Stimulated activated CD4-positive, alpha-beta T cell treated with anti-CD3 and anti-CD28 coated beads, Interleukin-4, amount 100 ng/mL, for 48 hours (primary cell): ENCODE data around the gene PALLD.

Experiments
- DNase-seq, 2 donors: peaks; one replicate each; pipeline ENCODE4 v3.0.0-alpha.2; 2020; ENCODE audit warnings: low read depth in 2 of 2

The PALLD gene

DNA sequence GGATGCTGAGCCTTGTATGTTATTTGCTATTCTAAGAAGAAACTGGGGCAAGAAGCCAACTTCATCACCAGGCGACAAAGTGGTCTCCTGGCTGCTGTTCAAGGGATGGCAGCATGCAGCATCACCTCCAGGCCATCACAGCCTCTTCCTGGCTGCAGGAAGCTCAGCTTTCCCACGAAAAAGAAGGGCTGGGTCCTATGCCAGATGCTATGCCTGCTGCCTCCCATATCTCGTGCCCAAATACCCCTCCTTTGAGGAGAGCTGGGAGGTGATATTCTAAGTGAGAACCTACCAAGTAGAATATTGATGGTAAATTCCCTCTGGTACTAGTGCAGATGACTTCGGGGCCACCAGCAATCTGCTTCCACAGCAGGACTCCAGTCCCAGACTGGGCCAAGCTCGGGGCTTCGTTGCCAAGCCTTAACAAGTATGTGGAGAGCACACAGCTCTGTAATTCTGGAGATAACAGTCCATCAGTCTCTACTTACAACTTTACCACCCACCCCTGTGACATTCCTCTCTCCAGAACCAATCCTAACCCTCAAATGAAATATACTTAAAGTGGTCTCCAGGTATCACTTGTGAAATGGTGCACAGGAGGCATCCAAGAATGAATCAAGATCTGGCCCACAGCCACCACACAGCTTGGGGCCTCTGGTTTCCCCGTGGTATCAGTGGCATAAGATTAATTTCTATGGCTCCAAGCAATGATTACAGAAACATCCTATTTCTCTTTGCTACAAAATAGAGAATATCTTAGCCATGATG, 149.3 kb downstream of the PALLD start:
- no peak for DNase-seq

DNA sequence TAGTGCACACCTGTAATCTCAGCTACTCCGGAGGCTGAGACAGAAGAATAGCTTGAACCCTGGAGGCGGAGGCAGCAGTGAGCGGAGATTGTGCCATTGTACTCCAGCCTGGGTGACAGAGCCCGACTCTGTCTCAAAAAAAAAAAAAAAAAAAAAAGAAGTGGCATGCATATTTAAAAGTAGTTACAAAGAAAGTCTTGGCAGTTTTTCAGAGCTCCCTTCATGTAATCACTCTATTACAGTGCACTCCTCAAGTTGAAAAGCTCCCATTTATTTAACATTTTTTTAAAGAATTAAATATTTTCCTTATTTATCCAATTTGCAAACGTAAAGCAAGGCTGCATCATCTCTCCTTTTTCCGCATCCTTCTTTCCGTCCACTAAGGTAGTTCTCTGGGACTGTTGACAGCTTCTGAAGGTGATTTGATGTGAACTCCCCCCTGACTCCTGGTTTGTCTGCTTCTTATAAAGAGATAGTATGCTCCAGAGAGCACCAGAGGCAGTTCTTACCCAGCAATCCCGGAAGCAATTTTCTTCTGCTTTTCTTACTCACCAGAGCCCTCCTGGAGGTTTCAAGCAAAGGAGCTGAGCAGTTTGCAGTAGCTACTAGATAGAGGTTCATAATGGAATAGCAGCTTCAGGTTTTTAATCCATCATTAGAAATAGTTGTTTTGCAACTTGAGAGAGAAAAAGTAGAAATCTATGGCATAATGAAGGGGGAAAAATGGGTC, 151.0 kb downstream of the PALLD start:
- no peak for DNase-seq

DNA sequence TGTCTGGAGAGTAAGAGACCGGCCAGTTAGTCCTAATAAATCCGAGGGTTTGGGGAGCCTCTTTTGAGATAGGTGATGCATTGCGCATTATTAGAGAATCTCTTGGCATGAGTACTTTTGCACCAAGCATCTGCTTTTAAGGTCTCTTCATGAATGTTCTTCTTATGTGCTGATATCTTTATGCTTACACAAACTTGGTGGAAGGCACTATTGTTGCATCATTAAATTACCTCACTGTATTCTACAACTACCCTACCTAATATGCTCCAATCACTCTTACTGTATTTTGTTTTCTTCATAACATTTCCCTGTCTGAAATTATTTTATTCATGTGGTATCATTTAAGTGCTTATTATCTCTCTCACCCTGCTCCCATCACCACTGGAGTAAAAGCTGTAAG, 151.6 kb downstream of the PALLD start:
- no peak for DNase-seq

DNA sequence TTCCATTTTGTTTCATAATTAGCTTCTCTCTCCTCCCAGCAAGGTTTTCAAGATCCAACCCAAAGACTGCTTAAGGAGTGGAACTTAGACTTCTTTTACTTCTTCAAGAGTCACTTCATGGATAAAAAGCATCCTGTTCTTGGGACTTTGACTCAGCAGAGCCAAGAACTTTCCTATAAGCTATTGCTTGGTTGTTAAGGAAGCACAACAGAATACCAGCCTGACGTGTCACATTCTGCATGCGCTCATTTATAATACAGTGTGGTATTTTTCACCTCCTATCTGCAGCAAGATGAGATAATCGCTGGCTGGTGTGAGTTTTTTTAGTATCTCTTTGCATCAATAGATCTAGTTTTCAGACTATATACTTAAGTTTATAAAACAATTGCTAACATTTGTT, 152.1 kb downstream of the PALLD start:
- no peak for DNase-seq

DNA sequence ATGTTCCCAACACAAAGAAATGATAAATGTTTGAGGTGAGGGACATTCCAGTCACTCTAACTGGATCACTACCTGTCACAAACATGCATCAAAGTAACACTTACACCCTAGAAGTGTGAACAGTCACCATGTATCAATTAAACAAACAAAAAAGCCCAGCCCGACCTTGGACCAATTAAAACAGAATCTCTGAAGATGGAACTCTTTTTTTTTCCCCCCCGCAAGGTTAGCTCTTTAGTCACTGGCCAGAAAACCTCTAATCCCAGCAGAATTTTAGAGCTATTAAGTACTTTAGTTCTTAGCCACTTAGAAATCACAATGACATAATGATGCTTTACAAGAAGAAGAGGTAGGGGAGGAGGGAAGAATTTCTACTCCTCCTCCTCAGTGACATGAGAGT, 154.5 kb downstream of the PALLD start:
- no peak for DNase-seq

DNA sequence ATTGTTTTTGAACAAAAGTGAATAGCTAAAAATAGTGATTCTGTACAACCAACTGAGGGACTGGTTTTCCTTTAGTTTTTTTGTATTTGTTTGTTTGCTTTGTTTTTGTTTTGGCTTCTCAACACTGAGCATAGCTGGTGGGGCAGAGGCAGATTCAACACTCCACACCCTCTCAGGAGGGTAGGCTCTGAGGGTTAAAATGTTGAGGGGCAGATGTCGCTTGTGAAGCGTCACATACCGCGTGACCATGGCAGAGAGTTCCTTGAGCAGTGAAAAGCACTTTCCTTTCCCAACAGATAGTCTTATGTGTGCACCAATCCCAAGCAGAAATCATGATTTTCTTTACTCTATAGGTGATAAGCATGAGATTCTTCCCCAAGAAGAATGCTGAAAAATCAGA, 155.0 kb downstream of the PALLD start:
- no peak for DNase-seq

DNA sequence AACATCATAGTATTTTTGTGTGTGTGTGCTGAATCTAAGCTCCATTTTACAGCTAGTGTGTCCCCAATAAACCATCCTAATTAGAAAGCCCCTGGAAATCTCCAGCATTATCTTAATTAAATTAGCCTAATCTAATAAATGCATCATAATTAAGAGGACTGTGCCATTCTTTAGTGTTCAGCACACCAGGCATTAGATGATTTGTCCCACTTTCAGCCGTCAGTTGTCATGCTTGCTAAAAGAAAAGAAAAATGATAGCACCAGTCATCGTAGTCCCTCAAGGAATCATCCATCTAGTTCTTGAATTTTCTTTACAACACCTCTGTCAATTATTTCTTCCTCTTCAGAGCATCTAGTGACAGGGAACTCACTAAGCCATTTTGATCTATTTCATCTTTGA, 155.9 kb downstream of the PALLD start:
- no peak for DNase-seq

DNA sequence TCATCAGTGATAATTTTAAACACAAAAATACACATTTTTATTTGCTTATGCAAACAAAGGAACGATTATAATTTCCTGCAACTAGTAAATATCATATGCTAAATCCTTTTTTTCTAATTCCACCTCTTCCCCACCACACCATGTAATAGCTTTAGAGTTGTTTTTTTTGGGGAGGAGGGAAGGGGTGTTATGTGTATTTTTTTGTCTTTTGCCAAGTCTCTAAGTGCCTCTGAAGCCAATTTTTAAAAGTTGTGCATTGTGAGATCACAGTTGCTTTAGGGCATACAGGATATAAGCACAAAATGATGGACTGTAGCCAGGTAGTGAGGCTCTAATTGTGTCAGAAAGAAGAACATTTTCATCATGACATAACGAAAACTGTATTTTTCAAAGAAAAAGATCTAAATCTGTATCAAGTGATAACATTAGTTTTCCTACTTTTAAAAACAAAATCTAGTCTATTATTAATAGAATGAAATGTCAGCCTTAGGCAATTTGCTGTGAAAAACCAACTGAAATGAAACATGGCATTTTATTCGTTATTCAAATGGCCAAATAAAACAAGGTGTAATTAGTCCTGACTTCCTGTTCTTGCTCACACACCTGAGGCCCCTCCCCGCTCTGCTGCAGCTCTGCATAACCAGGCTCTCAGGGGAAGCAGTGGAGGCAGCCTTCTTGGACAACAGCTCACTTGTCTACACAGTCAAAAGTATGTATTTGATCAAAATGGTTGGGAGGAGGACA, 157.4 kb downstream of the PALLD start:
- DNase-seq, result no peak

DNA sequence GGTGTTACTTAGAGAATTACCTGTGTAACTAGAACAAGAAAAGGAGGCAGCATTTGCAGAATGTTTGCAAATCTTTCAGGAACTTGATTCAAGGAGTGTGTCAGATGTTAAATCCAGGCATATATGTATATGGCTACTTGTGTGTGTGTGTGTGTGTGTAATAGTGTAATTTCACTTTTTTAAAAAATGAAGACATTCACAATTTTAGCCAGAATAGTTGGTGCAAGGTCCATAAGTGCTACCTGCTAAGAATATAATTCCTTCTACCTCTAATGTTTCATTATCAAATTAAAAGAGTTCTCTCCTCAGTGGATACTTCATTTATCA, 158.0 kb downstream of the PALLD start:
- no peak for DNase-seq

DNA sequence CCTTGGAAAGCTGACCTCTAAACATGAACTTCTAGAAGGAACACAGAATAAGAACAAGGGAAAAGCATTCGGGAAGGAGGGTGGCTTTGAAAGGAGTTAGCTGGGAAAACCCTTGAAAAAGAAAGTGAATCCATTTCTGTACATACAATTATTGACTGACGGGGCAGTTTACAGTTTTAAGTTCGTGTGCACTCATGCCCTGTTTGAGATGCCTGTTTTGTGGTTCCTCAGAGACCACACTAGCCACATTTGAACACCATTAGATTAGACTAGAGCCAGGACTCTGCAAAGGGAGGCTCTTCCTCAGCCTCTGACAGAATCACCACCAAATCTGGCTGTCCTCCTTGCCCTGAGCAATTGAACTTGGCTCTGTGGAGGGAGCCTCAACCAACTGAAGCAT, 158.3 kb downstream of the PALLD start:
- no peak for DNase-seq

DNA sequence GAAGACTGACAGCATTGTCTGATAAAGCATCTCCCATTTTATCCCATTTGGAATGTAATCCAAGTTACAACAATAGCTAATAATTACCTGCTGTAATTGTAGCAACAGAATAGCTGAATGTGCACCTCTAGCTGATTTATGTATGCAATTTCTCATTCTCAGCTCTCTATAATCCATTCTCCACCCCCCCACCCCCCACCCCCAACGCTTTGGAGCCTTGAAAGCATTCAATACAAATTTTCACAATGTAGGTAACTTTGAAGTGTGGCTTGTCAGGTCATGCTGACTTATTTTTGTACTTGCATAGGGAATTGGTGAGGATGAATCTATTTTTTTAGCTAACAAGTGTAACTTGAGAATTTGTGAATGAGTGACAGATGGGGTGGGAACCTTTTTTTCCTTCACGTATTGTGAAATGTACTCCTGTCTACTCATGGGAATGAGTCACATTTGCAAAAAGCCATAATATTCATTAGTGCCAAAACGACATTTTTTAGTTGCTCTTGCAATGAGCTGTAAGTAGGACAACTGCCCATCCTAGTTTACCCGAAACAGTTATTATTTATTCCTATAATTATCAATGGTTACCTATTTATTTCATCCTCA, 159.3 kb downstream of the PALLD start:
- DNase-seq, result no peak

DNA sequence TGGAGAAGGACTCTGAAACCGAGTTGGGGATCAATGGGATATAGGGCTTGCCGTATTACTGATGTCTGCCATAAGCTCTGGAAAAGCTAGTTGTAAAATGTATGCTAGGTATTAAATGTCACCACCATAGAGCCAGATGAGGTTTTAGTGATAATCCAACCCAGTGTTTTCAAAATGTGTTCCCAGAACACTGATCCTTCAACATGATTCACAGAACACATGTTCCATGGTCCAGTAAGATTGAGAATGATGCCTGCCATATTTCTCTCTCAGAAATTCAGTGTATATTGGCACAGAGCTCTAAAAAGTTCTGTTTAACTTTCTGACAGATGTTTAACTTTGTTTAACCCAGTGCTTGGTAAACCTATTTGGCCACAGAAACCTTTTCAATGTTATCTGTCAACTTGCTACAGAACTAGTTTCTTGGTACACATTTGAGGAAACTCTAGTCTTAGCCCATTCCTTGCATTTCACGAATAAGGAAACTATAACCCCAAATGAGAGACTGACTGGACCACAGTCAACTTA, 160.2 kb downstream of the PALLD start:
- no peak for DNase-seq

DNA sequence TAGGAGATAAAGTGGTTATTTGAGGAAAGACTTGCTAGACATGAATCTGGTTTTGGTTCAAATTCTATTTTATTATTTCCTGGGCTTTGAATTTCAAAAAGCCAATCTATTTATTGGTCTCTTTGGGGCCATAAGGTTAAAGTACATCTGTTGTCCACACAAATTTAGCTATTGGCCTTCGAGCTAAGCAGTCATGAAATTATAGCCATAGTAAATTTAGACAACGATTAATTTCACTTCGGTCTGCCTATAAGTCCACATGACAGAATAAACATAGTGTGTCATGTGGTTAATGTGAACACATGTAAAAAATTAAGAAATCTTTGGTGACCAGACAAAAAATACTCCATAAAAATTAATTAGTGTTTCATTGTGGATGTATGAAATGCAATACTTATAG, 161.9 kb downstream of the PALLD start:
- DNase-seq, result no peak

DNA sequence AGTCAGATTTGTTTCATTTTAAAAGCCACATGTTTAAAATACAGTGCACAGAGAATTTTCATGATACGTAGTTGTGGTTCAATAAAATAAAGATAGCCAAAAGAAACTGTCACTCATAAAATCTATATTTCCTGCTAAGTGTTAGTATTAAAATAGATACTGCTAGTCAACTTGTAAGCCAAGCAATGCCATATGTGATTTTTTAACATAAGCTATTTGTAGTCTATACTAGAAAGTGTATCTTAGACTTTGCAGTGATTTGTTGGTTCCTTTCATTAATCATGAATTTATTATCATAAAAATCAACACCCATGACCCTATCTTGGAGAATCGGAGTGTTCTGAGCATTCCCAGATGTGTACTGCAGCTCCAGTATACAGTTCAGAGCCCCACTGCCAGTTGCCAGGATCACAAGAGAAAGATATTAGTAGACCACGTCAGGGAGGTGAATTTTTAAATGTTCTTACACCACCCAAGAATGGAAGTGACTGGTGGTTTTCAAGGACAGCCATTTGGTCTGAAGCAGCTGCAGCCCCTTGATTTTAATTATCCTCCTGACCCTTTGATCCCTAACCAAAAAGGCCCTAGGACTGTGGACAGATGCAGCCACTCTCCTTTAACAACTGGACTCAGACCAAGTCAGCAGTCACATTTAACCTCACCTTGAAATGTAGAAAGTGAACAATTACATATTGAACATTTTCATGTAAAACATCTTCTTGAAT, 163.1 kb downstream of the PALLD start:
- DNase-seq, result no peak

DNA sequence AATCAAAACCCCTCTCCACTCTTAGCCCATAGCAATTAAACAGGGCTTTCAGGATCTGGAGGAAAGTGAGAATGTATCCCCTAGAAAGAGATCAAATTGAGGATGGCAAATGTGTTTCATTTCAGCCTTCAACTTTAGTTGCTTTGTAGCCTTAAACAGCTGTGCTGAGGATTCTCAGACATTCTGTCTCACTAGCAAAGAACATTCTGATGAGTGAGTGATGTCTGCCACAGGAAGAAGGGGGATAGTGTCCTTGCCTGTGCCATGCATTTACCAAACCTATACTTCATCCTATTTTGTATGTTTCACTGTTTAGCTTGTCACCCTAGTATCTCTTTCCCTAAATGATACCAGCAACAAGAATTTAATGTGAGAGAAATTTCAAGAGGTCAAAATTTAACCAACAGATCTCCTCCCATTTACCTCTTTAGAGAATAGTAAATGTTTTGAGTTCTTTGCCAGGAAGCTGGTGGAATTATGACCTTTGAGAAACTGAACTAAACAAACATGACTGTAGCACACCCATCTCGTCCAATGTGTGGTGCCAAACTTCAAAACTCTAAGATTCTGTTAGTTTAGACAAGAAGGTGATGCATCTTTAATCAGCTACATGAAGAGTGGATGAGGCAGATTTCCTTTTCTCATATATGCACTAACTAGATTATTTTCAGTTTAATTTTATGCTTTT, 165.6 kb downstream of the PALLD start:
- no peak for DNase-seq

DNA sequence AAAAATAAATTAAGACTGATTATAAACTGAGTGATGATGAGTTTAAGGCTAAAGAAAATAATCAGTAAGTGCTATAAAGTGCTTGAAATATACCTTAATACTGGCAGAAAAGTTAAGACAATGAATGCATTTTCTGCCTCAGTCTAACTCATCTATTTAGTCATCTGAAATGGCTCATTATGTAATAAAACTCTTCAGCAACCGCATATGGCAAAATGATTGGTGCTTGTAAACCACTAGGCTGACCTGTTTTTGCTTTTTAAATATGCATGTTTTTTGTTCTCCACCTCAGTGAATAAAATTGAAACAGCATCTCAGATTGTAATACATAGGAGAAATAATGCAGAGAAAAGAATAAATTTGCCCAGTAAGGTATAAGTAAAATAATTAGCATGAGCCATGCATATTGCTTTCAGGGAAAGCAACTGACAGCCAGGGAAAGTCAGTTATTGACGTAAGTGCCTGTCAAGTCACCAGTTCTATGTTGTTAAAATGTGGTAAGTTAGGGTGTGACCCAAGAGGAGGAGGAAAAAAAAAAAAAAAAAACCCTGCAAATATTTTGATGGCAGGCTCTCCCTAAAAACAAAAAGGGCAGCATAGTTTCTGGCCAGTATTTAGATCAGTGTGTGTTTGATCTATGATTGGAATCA, 167.5 kb downstream of the PALLD start:
- DNase-seq, result no peak

DNA sequence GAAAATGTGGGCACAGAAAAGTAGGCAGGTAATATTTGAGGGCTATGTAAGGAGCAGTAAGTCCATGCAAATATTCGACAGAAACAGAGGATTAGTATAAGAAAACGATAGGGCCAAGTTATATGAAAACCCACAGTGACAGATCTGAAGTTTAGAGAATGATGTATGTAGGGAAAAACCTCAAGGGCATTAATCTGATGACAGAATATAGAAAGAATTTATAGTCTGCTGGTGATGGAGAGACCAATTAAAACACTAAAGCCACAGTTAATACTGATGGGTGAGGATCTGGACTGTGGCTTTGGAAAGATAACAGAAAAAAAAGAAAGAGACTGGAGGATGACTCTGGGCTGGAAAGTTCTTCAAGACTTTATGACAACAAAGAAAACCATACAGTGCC, 169.7 kb downstream of the PALLD start:
- no peak for DNase-seq

DNA sequence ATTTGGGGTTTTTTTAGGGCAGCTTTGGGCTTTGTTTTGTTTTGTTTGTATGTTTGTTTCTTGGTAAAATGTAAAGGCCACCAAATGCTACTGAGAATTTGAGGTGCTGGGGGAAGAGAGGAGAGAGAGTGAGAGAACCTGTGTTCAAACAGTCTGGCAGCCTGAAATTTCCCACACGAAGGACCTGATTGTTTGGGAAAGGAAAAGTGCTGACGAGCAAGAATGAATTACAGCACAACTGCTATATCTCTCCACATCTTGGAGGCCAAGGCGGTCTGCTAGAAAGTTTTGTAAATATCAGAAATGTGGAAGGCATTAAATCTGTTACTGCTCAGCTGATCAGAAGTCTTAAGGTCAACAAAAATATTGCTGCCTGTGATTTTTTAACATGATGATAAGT, 170.5 kb downstream of the PALLD start:
- no peak for DNase-seq

DNA sequence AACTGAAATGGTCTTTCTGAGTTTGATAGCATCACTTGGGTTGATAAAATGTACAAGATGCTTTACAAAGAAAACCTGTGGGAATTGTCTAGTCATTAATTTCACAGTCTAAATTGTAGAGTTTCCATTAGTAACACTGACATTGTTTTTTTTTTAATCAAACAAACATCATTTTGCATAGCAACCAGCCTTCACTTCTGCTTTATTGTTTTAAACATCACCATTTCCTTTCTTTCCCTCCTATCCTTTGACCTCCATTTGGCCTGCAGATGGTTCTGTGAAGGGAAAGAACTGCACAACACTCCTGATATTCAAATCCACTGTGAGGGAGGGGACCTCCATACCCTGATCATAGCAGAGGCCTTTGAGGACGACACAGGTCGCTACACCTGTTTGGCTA, 171.1 kb downstream of the PALLD start:
- DNase-seq, result no peak

DNA sequence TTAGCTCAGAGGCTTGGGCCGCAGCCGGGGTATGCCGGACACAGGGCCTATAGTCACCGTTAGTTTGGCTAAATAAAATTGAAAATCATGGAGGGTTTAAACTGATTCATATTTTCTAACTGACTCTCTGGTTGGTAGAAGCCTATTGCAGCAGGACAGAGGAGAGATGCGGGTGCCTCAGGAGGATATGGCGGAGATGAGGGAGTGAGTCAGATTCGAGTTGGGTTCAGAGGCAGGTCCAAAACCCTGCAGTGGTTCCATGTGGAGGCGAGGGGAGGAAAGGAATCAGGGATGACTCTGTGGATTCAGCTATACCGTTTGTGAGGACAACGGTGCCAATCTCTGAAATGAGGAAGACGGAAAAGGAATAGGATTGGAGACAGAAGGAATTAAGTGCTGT, 176.6 kb downstream of the PALLD start:
- DNase-seq, result no peak
